ENCODE results near the gene TTC23.

Gene TTC23, protein sequence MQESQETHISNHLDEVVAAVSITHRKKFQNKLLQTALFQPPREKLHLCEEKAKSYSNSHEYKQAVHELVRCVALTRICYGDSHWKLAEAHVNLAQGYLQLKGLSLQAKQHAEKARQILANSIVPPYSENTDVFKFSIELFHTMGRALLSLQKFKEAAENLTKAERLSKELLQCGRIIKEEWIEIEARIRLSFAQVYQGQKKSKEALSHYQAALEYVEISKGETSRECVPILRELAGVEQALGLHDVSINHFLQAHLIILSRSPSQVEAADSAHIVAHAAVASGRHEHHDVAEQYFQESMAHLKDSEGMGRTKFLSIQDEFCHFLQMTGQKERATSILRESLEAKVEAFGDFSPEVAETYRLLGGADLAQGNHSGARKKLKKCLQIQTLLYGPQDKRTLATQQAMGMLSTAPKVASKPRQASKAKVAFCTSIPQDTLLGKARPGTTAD

DNA sequence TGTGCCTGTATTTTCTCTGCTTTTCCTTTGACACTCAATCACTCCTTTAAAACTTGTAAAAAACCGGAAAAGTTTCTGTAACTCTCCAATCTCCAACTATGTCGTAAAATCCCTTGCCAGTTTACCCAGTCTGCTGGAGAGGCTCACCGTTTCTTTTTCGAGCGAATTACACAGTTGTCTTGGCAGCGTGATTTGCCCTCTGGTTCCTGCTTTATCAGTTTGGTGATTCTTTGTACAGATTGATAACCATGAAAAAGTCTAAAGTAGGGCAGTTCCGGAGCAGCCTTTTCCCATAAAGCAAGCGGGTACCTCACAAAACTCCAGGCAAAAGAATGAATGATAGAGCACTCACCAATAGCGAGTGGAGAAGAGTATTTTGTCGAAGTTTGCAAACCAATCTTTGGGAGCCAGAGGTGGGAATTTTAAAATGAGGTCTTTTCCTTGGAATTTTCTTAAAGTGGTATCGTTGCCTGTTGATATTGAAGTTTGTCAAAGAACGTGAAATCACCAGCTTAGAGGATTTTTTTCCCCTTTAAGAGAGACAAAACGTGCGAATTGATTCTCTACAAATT, at the start of gene TTC23:
Gene TTC23, minus strand, starts transcription at position 312 of the 572 bp plus-strand sequence. CDS start 20,869 bp downstream, outside the sequence.
- no peak for DNase-seq (ENCODE audit: low spot score)
- TF ChIP-seq, protein P1, sequence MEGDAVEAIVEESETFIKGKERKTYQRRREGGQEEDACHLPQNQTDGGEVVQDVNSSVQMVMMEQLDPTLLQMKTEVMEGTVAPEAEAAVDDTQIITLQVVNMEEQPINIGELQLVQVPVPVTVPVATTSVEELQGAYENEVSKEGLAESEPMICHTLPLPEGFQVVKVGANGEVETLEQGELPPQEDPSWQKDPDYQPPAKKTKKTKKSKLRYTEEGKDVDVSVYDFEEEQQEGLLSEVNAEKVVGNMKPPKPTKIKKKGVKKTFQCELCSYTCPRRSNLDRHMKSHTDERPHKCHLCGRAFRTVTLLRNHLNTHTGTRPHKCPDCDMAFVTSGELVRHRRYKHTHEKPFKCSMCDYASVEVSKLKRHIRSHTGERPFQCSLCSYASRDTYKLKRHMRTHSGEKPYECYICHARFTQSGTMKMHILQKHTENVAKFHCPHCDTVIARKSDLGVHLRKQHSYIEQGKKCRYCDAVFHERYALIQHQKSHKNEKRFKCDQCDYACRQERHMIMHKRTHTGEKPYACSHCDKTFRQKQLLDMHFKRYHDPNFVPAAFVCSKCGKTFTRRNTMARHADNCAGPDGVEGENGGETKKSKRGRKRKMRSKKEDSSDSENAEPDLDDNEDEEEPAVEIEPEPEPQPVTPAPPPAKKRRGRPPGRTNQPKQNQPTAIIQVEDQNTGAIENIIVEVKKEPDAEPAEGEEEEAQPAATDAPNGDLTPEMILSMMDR (IDR thresholded peaks at IDR 0.05; ENCODE audit: extremely low read depth, missing control alignments): no peak

DNA sequence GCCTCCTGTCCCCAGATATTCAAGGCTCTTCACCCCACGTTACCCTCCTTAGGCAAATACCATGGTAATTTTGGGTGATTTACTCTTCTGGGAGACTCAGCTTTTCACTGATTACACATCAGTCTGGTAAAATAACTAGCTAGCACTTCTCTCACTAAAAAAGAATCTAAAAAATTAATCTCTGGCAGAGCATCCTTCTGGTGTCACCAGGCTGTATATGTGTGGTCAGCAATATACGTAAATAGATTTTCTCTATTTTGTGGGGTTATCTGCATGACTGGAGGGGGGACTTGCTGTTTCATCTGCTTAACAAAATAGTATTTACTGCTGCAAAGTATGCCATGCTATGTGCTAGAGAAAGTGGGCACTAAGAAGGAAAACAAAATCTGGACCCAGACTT, 47.0 kb upstream of the TTC23 start:
- DNase-seq (ENCODE audit: low spot score): no peak
- TF ChIP-seq, protein P1 (IDR thresholded peaks at IDR 0.05; ENCODE audit: extremely low read depth, missing control alignments): no peak

DNA sequence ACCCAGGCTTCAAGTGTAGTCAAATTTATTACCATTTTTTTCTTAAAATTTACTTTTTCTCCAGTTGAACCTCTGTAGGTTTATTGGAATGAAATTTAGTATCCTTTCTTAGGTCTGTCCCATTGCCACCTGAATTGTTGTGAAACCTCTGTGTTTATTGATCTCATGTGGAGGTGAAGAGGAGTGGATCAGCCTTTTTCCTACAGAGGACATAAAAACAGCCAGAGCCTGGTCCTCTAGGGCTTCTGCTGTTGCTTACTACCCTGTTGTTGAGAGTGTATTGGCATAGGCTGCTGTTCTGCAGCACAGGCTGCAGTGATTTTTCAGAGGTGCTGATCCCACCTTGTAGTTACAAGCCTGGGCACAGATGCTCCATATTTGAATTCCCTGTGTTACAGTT, 46.5 kb upstream of the TTC23 start:
- DNase-seq (ENCODE audit: low spot score): no peak
- TF ChIP-seq, protein P1 (IDR thresholded peaks at IDR 0.05; ENCODE audit: extremely low read depth, missing control alignments): no peak

DNA sequence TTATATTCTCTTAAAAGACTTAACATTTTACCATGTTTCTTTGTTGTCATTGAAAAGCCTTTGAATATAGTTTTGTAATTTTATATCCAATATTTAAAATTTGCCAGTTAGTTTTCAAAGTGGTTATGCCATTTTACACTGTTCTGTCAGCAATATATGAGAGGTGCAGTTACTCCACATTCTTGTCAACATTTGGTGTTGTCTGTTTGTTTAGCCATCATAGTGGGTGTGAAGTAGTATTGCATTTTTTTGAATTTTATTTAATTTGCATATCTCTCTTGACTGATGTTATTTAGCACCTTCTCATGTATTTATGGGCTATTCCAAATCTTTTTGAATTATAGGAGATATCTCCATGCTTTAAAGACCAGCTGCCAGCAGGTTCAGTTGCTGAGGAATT, 42.3 kb upstream of the TTC23 start:
- TF ChIP-seq, protein P1 (IDR thresholded peaks at IDR 0.05; ENCODE audit: extremely low read depth, missing control alignments): no peak
- DNase-seq (ENCODE audit: low spot score): no peak

DNA sequence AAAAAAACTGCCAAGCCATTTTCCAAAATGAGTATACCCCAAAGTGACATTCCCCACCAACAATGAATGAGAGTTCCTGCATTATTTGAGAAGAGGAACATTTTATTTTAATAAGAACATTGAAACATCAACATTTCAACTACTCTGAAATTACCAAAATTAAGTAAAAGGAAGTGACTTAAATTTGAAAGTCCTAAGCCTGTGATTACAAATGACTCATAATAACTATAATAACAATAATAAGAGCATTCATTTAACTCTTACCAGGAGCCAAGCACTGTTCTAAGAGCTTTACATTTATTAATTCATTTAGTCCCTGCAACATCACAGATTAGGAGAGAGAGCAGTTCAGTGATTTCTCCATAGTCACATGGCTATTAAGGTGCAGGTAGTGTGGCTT, 34.3 kb upstream of the TTC23 start:
- TF ChIP-seq, protein P1 (IDR thresholded peaks at IDR 0.05; ENCODE audit: extremely low read depth, missing control alignments): no peak

DNA sequence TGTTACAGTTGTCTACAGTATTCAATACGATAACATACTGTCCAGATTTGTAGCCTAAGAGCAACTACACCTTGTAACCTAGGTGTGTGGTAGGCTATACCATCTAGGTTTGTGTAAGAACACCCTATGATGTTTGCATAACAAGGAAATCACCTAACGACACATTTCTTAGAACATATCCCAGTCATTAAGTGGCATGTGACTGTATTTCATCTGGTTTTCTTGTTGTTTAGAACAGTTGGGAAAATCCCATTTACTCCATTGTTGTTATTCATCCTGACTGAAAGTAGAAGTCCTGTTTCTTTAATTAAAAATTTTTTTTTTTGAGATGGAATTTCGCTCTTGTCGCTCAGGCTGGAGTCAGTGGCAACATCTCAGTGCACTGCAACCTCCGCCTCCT, 33.2 kb upstream of the TTC23 start:
- TF ChIP-seq, protein P1 (IDR thresholded peaks at IDR 0.05; ENCODE audit: extremely low read depth, missing control alignments): no peak
- DNase-seq (ENCODE audit: low spot score): no peak

More for the DNA sequence above, 34.3 kb upstream of the TTC23 start:
- no peak for DNase-seq (ENCODE audit: low spot score)

DNA sequence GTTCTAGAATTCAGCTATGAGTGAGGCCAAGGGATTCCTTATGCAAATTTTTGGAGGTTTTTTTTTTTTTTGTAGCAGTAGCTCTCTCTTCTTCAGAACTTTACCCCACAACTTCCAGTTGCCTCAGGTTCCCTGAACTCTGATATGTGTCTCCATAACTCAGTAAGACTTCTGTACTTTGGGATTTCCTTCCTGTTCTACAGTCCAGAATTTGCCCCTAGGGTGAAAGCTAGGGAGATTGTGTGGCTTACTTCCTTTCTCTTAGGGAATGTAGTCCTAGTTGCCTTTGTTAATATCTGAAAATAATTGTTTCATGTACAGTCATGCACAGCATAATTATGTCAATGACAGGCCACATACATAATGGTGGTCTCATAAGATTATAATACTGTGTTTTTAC, 32.7 kb upstream of the TTC23 start:
- TF ChIP-seq, protein P1 (IDR thresholded peaks at IDR 0.05; ENCODE audit: extremely low read depth, missing control alignments): no peak
- no peak for DNase-seq (ENCODE audit: low spot score)

Measured in GM20000 (cell line).